AG09319 (cell line): ENCODE data around the gene S100A3.

Experiments used
- DNase-seq: peaks from one replicate; pipeline ENCODE4 v3.0.0-alpha.2; 2010; ENCODE audit warnings: low read depth; ENCODE audit errors: extremely low read depth
- TF ChIP-seq, protein P1 (sequence below): IDR thresholded peaks from 2 replicates; pipeline ENCODE4 v1.5.1; 2011; ENCODE audit warnings: low read depth, mild to moderate bottlenecking, inconsistent platforms, low read length, moderate library complexity

Gene S100A3

DNA sequence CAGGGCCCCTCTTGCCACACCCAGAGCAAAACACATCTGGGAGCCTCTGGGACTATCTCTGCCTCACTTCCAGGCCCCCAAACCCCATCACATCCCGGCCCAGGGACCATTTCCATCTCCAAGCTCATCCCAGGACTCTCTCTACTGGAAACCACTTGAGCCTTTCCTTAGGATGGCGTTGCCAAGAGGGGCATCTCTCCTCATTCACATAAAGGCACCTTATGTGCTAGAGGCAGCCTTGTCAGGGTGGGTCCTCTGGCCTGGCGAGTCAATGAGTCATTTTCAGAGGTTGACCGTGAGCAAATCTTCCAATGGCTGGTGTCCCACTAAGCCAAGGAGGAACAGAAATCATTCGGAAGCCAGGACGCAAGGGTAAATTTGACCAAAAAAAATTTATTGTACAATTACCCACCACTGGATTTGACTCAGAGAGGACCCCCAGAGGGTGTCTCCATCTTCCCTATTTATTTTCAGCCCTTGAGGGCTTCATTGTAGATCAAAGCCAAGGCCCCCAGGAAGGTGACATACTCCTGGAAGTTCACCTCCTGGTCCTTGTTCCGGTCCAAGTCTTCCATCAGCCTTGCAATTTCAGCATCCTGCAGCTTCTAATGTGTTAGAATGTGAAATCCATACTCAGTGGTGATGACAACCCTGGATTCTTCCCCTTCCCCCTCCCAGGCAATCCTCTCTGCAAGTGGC lies 14.7 kb downstream of the S100A3 start:
- DNase-seq, result no peak
- TF ChIP-seq, protein P1, sequence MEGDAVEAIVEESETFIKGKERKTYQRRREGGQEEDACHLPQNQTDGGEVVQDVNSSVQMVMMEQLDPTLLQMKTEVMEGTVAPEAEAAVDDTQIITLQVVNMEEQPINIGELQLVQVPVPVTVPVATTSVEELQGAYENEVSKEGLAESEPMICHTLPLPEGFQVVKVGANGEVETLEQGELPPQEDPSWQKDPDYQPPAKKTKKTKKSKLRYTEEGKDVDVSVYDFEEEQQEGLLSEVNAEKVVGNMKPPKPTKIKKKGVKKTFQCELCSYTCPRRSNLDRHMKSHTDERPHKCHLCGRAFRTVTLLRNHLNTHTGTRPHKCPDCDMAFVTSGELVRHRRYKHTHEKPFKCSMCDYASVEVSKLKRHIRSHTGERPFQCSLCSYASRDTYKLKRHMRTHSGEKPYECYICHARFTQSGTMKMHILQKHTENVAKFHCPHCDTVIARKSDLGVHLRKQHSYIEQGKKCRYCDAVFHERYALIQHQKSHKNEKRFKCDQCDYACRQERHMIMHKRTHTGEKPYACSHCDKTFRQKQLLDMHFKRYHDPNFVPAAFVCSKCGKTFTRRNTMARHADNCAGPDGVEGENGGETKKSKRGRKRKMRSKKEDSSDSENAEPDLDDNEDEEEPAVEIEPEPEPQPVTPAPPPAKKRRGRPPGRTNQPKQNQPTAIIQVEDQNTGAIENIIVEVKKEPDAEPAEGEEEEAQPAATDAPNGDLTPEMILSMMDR, result no peak

DNA sequence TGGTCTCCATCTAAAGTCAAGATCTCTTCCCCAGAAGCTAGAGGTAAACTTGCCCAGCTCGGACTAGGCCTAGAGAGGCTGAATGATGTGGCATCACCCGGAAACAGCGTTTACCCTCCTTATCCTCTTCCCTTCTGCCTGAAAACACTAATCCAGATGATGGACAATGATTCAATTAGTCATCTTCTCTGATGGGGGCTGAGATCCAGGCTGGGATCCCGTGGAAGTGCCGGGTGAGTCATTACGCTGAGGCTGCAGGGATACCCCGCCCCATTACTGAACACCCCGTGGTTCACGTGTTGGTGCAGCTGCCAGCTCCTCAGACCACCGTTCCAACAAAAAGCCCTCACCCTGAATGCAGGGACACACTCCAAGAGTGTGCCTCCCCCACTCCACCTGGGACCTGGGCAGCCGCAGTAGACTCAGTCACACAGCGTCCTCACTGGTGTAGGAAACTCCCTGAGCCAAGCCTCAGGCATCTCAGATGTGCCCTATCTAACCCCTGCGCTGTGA lies 15.3 kb downstream of the S100A3 start:
- no peak for DNase-seq
- TF ChIP-seq, protein P1, result no peak

DNA sequence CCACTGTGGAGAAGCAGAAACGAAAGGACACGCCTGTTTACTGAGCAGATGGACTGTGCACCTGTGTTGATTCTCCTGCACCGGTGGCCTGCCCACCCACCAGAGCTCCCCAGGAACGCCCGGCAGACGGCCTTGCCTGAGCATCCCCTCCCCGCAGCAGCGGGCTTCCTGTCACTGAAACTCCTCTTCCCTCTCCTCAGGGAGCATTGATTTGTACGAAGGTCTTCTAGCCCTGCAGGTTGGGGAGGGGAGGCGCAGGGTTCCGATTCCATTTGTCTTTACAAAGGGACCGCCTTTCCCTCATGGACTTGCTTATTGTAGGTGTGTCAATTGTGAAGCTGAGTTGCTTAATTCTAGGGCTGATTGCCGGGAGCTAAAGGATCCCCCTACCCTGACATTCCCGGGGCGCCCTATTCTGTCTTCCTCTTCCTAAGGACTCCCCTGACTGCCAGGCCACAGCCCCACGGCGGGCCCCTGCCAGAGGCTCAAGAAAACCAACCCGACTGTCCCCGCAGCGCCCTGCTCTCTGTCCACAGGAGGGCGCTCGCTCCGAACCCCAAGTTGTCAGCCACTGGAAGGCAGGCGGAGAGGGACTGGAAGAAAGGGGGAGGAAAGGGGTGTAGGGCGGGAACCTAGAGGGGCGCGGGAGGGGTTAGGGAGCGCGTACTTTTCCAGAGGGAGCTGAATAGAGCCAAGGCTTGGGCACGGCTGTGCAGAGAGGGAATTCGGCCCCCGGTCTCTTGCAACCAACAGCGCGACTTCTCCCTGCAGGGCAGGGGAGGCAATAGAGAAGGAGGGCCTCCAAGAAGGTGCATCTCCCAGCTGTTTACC lies 16.1 kb downstream of the S100A3 start:
- TF ChIP-seq, protein P1, result peak; percentile 95
- DNase-seq, result peak; percentile 83

DNA sequence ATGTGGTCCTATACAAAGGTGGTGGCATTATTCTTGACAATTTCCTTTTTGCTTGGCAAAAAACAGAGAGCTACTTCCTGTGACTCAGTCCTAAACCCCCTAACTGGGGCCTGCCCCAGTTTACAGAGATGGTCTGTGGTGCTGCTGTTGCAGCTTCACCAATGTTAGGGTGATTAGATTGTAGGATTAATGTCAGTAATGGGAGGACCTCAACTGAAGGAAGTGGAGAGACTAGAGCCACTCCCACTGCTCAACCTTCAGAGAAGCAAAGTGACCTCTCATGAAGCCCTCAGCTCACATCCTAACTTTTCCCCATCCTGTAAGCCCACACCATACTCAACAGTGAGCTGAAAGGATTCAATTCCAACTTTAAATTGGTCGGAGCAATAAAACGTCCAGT lies 16.9 kb downstream of the S100A3 start:
- no peak for DNase-seq
- TF ChIP-seq, protein P1, result no peak

DNA sequence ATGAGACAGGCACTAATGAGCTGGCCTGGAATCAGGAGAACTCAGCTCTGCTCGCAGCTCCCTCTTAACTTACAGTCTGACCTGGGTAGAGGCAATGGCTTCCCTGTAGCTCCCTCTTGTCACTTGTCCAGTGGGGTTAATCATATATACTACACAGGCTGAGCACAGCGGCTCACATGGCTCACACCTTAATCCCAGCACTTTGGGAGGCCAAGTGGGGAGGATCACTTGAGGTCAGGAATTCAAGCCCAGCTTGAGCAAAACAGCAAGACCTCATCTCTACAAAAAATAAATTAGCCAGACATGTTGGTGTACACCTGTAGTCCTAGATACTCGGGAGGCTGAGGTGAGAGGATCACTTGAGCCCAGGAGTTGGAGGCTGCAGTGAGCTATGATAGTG lies 17.4 kb downstream of the S100A3 start:
- TF ChIP-seq, protein P1, result no peak
- no peak for DNase-seq

DNA sequence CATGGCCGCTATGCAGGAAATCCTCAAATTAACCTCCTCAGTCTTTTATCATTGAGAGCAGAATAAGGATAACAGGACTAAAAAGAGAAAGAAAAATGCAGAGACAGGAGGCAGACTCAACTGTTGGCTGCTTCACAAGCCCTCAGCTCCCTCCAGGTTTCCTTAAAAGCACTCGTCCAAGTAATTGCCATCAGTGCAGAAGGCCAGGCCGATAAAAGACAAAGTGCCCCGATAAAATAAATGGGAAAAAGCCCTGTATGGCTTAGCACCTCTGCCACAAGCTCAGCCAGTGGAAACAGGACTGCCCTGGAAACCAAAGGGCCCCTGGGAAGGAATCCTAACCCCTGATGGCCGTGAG lies 21.4 kb downstream of the S100A3 start:
- TF ChIP-seq, protein P1, result no peak
- no peak for DNase-seq
